ENCODE data around the gene VDAC1.

- TF ChIP-seq CTCF (IDR thresholded peaks at IDR 0.05) (no peak), POLR2A (IDR thresholded peaks at IDR 0.05) (no peak)
Observed at GRCh38 chr5:133933169-133933509, 71.6 kb downstream of the VDAC1 start.
